DMS153 treated with DMSO at 0.1 percent for 48 hours (cell line): ENCODE results near the gene FBH1.
A peak's percentile ranks its signal among the peaks of the same experiment; 100 is the strongest.
"Not testable (repeated sequence)": the region's sequence is repeated elsewhere in the genome, so short reads cannot be mapped to it uniquely, and the experiment has no call there.

Experiments
- DNase-seq: peaks from one replicate; lab custom pipeline; 2025; ENCODE audit not compliant: unreplicated experiment; lab: John Stamatoyannopoulos, UW

FBH1 gene

DNA sequence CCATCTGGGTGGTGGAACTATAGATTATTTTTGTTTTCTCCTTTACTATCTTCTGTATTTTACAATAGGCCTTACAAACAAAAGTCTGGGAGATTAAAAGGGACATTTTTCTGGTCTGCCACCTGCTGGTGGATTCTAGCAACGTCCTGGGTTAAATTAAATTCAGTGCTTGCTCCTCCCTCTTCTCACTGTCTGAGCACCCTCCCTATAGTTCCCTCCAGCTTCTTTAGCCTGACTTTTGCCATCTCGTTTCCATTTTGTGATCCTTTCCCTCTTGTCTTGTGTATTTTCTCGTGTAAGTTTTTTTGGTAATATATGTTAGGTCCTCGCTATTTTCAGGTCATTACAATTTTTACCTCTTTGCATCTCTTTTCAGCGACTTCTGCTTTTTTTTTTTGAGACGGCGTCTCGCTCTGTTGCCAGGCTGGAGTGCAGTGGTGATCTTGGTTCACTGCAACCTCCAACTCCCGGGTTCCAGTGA is 16.5 kb upstream of the FBH1 start:
- DNase-seq, result peak; percentile 2

DNA sequence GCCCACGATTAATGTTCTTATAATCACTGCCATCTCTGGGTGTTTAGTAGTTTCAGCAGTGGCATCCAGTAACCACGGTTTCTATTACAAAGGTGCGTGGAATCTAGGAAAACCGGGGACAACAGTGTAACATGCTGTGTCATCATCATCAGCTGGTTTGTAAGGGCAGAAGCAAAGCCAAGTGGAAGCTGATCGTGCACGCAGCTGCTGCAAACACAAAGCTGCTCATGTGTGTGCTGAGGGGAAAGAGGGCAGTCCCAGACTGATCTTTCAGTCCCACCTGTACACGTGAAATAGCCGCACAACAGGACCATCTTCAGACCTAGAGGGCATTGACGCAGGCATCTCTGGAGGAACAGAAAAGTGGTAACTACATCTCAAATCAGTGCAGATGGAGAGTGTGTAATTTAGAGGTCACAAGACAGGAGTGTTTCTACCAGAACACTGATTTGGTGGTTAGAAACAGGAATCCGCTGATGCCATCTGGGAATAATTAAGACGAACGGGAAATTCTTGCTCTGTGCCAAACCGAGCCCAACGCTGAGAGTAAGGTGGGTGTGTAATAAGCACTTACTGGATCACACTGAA is 13.8 kb upstream of the FBH1 start:
- no peak for DNase-seq

- DNase-seq, result not testable (repeated sequence)
Observed at GRCh38 chr10:5877041-5877440, 13.0 kb upstream of the FBH1 start.

- no peak for DNase-seq
Observed at GRCh38 chr10:5882961-5883360, 7.1 kb upstream of the FBH1 start.

- DNase-seq, result no peak
Observed at GRCh38 chr10:5885619-5886018, 4.4 kb upstream of the FBH1 start.

DNA sequence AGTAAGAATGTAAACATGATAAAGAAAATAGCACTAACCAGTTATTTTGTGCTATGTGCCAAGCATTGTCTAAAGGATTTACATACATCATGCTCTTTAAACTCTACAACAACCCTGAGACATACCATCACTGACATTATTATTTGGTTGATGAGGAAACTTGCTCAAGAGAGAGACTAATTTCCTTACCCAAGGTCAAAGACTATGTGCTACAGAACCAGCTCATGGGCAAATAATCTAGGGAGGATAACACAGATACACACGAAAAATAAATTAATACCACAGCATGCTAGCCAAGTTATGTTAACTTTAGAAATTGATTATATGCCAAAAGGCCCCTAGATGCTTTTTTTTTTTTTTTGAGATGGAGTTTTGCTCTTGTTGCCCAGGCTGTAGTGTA is 3.0 kb upstream of the FBH1 start:
- DNase-seq, result no peak

DNA sequence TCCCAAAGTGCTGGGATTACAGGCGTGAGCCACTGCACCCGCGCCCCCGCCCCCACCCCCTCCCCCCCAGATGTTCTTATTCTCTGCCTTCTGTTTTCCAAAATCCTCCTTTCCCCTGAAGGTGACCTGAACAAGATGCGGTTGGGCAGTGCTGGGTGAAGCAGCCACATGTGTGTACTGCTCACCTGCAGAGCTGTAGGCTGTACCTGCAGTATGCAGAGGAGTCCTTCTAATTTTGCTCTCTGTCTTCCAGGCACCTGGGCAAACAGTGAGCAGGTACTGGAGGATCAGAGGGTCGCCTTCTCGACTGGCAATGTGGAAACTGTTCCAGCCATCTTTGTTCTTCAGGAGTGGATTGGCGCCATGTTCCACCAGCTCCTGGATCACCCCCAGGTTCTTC is 2.4 kb upstream of the FBH1 start:
- DNase-seq, result no peak

GRCh38 chr10:5888351-5888750 is 1.7 kb upstream of the FBH1 start:
- DNase-seq, result no peak

DNA sequence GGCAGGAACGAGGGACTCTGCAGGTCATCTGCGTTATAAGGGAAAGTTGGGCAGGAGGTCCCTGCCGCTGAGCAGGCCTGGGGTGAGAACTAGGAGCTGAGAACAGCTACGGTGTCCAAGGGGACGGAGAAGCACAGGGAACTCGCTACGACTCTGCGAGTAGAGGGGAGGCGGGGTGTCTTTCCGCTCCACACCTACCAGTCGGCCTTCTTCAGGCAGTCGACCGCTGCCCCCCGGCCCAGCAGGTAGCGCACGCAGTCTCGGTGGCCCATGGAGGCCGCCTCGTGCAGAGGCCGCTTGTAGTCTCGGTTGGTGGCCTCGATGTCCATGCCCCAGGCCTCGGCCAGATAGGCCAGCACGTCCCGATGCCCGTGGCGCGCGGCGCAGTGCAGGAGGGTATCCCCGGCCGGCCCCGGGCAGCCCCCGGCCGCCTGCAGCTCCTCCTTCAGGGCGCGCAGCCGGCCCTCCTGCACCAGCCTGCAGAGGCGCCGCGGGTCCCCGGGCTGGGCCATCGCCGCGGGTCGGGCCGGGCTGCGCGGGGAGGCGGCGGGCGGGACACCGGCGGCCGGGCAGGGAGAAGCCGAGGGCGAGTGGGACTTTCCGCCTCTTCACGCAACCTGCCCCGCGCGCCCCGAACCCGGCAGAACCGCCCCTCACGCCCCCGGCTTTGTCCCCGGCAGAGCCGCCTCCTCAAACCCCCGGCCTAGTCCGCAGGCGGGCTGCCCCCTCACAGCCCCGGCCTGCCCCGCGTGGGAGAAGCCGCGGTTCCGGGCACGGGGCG is 1.0 kb upstream of the FBH1 start:
- no peak for DNase-seq

DNA sequence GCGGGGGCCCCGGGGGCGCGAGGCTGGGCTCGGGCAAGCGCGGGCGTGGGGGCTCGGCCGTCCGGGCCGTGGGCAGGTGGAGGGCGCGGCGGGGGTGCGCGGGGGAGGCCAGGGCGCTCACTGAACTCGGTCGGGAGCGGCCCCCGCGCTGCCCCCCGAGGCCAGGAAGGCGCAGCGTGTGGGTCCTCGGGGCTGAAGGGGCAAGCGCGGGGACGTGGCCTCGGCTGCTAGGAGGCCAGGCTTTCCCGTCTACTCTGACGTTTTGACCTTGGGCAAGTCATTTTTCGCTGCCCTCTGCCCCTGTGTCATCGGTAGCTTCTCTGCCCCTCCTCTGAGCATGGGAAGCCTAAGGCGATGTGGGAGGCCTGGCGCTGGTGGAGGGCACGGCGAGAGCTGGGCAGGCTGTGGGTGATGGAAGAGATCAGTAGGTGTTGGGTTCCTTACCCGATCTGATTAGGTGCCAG is 441 bp downstream of the FBH1 start:
- no peak for DNase-seq

- no peak for DNase-seq
Observed at GRCh38 chr10:5891009-5891408, 966 bp downstream of the FBH1 start.

DNA sequence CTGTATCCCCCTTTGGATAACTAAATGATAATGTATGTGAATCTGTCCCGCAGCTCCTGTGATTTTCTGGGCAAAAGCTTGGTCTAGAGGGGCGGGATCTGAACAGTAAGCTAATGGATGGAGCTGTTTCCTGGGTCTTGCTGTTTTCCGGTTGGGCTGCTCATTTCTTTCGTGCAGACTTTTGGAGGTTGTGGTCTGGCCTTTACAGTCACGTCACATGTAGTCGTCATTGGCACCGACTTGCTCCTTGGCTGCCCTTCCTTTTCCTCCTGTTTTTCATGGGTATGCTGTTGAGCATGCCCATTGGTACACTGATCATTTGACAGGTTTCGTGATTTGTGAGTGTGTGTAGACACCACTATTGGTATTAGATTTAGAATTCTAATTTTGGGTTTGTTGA is 2.0 kb downstream of the FBH1 start:
- no peak for DNase-seq

GRCh38 chr10:5893321-5893720 is 3.3 kb downstream of the FBH1 start:
- no peak for DNase-seq

DNA sequence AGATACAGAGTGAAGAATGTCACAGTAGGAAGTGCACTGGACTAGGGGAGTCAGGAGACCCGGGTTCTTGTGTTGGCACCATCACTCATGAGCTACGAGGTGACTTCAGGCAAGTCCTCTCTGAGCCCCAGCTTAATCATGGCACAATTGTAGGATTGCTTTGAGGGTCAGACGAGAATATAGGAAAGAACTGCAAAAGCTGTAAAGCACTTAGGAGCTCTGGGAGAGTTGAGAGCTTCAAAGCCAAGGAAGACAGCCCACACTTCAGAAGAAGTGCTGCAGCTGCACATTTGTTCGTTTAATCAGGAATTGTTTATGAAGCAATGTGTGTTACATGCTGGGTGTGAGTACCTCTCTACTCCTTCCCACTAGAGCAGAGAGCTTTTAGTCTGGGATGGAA is 4.4 kb downstream of the FBH1 start:
- no peak for DNase-seq

DNA sequence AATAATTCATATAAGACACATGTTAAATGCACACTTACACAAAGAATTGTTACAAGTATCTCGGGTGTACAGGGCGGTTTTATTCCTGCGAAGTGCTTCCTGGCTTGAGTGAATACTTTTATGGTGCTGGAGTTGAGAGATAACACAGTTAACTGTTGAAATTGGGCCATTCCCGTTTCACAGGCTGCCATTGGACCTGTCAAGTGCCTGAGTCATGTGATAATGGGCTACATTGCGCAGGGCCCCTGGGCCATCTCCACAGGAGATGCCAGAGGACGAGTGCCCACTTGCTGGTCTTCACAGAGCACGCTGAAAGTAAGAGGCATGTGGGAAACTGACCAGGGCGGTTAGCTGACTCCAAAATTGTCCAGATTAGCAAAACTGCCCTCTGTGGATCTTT is 4.8 kb downstream of the FBH1 start:
- no peak for DNase-seq

DNA sequence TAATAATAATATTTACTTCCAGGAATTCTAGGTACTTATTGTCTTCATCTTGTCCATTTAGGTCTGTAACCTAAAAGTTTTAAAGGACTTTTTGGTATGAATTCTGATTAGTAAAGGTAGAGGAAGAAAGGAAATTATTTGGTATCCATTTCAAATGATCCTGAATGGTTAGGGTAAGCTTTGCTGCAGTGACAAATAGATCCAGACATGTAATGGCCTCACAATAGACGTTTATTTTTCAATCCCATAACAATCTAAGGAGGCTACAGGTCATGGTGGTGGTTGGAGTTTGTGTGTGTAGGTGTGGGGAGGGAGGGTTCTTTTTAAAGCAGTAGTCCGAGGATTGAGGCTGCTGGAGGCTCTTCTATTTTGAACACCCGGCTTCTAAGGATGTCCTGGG is 5.3 kb downstream of the FBH1 start:
- no peak for DNase-seq

- no peak for DNase-seq
Observed at GRCh38 chr10:5895804-5896203, 5.8 kb downstream of the FBH1 start.

DNA sequence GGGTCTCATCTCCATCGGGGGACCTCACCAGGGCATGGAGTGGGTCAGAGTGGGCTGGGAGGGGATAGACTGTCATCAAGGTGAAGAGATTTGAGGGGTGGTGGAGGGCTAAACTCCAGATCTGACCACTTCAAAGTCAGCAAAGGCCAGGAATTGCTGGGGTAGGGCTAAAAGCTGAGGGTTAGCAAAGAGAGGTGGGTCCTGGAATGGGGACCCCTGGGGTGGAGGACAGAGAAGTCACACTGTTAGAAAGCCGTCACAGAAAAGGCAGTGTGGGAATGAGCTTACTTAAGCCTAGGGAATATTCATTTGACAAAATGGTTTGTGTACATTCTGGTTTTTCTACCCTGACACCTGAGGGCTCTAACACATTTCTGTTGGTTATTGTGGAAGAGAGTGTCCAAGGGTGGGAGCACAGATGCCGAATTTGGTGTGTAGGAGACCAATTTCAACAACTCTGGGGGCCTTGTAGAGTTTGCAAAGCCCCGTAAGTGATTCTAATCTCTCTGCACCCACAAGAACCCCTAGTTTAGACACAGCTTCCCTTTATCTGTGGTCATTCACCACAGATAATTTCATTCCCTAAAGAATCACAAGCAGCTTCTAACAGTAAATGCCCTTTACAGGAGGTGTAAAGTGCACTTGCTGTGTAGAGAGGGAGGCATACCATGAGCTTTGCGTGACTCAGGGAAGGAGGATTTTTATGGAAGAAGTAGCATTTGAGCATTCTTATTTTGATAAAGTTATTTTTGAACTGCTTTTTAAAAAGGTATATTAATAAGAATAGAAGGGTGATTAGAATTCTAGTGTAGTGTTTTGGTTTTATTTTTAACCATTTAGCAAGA is 6.4 kb downstream of the FBH1 start:
- no peak for DNase-seq

DNA sequence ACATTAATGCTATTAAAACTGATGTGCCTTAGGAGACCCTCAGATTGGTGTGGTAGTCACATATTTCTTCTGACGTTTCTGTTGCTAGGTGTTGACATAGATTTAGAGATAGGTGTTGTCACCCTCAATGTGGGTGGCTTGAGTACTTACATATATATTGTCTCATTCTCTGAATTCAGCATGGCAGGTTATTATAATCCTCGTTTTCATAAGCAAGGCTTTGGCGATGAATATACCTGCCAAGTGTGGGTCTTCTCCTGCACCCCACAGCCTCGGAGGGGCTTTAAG is 7.0 kb downstream of the FBH1 start:
- no peak for DNase-seq

GRCh38 chr10:5897504-5897903 is 7.5 kb downstream of the FBH1 start:
- DNase-seq, result no peak

- DNase-seq, result no peak
Observed at GRCh38 chr10:5898163-5898562, 8.1 kb downstream of the FBH1 start.

- no peak for DNase-seq
Observed at GRCh38 chr10:5900247-5900646, 10.2 kb downstream of the FBH1 start.
